Activated gamma-delta T cell (primary cell): ENCODE results near the gene ALPG.
"Not testable (repeated sequence)": the region's sequence is repeated elsewhere in the genome, so short reads cannot be mapped to it uniquely, and the experiment has no call there.

Source experiments
- DNase-seq: peaks from one replicate; lab custom pipeline; 2025; lab: John Stamatoyannopoulos, UW

Gene ALPG

DNA sequence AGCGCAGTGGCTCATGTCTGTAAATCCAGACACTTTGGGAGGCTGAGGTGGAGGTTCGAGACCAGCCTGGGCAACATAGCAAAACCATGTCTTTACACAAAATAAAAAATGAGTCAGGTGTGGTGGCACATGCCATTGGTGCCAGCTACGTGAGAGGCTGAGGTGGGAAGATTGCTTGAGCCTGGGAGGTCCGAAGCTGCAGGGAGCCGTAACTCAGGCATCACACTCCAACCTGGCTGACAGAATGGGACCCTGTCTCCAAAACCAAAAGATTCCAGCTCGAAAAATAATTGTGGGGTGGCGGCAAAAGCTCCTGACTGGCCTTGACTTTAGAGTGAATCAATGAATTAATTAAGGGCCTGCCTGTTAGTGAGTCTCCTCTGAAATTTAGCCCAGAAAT lies 29.3 kb upstream of the ALPG start:
- DNase-seq, result no peak

DNA sequence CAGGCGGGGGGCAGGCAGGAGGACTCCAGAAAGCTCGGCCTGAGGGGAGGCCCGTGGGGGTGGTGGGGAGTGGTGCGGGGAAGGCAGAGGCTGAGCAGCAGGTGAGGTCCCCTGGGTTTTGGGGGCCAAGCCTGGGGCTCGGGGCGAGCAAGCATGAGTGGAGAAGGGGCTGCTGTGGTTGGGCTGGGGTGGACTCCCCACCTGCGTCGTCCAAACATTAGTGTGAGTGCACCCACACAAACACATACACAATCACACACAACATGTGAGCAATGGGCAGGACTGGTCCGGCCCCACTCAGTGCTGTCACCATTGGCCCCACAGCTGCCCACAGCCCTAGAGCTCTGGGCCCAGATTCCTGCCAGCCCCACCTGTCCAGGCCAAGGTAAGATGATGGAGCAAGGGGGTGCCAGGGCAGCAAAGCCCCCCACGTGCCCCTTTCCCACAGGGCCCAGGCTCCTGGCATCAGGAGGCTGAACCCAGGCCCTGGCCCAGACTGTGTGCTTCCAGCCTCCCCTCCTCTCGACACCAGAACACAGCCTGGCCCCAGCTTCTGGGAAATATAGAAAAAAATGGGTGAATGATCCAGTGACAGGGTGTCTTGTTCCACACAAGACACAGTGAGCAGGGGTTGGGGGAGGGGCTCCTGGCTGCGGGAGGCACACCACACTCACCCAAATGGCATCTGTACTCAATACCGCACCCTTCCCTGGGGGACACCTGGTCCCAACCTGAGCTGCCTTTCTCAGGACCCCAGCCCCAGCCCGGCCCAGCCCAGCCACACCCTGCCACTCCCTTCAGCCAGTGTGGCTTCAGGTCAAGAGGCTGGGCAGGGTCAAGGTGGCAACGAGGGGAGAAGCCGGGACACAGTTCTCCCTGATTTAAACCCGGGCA lies 28.6 kb upstream of the ALPG start:
- DNase-seq, result no peak

DNA sequence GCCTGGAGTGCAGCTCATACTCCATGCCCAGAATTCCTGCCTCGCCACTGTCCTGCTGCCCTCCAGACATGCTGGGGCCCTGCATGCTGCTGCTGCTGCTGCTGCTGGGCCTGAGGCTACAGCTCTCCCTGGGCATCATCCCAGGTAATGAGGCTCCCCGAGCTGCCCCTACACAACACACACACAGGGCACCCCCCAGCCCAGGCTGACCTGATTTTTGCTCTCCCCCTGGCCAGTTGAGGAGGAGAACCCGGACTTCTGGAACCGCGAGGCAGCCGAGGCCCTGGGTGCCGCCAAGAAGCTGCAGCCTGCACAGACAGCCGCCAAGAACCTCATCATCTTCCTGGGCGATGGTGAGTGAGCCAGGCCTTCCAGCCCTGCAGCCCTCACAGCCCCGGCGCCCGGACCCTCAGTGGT lies 27.9 kb upstream of the ALPG start, which contains the start of gene ALPP:
ALPP (plus strand) TSS at position 17 of the 417 bp plus-strand sequence; CDS start at position 69, 52 bp downstream.
- not testable (repeated sequence) for DNase-seq

DNA sequence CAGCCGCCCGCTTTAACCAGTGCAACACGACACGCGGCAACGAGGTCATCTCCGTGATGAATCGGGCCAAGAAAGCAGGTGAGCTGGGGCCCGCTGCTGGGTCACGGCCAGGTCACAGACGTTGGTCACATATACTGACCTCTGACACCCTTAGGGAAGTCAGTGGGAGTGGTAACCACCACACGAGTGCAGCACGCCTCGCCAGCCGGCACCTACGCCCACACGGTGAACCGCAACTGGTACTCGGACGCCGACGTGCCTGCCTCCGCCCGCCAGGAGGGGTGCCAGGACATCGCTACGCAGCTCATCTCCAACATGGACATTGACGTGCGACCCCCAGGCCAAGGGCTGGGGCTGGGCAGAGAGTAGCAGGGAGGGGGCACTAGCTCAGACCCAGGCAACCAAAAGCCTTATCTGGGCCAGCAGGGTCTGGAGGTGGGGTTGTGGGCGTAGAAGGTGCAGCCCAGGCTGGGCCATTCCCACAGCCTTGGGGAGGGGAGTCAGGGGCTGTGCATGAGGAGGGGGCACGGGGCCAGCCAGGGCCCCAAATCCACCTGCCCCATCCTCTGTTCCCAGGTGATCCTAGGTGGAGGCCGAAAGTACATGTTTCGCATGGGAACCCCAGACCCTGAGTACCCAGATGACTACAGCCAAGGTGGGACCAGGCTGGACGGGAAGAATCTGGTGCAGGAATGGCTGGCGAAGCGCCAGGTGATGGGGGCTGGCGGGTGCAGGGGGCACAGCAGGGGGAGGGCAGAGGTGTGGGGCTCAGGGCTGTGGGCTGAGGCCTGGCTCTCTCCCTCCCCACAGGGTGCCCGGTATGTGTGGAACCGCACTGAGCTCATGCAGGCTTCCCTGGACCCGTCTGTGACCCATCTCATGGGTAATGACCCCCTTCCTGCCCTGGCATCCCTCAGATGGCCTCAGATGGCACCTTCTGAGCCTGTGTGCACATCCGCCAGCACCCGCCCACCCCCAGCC lies 26.7 kb upstream of the ALPG start:
- not testable (repeated sequence) for DNase-seq

DNA sequence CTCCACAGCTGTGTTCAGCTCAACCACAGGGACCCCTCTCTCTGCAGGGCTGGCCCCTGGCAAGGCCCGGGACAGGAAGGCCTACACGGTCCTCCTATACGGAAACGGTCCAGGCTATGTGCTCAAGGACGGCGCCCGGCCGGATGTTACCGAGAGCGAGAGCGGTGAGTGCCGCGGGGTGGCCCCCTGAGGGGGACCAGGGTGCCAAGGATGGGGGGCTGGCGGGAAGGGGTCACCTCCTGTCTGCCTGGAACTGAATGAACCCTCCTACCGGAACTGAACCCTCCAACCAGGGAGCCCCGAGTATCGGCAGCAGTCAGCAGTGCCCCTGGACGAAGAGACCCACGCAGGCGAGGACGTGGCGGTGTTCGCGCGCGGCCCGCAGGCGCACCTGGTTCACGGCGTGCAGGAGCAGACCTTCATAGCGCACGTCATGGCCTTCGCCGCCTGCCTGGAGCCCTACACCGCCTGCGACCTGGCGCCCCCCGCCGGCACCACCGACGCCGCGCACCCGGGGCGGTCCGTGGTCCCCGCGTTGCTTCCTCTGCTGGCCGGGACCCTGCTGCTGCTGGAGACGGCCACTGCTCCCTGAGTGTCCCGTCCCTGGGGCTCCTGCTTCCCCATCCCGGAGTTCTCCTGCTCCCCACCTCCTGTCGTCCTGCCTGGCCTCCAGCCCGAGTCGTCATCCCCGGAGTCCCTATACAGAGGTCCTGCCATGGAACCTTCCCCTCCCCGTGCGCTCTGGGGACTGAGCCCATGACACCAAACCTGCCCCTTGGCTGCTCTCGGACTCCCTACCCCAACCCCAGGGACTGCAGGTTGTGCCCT lies 25.2 kb upstream of the ALPG start:
- not testable (repeated sequence) for DNase-seq

DNA sequence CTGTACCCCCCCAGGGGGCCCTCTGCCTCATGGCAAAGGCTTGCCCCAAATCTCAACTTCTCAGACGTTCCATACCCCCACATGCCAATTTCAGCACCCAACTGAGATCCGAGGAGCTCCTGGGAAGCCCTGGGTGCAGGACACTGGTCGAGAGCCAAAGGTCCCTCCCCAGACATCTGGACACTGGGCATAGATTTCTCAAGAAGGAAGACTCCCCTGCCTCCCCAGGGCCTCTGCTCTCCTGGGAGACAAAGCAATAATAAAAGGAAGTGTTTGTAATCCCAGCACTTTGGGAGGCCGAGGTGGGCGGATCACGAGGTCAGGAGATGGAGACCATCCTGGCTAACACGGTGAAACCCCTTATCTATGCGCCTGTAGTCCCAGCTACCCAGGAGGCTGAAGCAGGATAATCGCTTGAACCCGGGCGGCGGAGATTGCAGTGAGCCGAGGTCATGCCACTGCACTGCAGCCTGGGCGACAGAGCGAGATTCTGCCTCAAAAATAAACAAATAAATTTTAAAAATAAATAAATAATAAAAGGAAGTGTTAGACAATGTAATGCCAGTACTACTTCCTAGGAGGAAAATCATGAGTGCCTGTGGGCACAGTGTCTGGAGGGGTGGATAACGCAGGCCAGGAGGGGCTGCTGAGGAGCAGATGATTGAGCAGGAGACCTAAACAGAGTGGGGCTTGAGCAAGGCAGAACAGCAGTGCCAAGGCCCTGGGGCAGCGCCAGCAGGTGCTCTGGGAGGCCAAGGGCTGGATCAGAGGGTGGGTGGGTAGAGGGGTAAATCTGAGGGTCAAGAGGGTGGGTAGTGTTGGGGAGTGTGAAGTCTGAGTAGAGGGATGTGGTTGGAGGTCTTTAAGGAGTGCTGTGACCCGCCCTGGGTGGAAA lies 24.1 kb upstream of the ALPG start:
- no peak for DNase-seq

DNA sequence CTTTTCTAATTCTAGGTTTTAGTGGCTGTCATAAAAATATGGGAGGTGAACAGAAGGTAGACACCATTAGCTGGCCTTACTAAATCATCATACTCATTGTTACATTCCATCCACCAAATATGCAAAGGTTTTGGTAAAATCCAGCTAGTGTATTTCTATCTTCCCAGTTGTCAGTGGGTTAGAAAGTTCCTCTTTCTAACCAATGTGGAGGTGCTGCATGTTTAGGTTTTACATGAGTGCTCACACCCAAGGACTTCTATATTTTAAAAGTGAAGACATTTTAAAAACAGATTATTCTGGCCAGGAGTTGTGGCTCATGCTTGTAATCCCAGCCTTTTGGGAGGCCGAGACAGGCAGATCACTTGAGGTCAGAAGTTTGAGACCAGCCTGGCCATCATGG lies 22.2 kb upstream of the ALPG start:
- no peak for DNase-seq

DNA sequence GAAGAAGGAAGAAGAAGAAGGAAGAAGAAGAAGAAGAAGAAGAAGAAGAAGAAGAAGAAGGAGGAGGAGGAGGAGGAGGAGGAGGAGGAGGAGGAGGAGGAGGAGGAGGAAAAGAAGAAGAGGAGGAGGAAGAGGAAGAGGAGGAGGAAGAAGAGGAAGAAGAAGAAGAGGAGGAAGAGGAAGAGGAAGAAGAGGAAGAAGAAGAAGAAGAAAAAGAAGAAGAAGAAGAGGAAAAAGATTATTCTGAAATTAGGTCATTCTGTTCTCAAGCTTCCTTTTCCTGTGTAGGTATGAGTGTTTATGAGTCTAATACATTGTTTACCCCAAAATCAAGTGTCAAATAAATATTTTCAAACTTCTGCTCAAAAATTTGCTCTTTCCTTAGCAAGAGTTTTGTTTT lies 21.6 kb upstream of the ALPG start:
- DNase-seq, result not testable (repeated sequence)

DNA sequence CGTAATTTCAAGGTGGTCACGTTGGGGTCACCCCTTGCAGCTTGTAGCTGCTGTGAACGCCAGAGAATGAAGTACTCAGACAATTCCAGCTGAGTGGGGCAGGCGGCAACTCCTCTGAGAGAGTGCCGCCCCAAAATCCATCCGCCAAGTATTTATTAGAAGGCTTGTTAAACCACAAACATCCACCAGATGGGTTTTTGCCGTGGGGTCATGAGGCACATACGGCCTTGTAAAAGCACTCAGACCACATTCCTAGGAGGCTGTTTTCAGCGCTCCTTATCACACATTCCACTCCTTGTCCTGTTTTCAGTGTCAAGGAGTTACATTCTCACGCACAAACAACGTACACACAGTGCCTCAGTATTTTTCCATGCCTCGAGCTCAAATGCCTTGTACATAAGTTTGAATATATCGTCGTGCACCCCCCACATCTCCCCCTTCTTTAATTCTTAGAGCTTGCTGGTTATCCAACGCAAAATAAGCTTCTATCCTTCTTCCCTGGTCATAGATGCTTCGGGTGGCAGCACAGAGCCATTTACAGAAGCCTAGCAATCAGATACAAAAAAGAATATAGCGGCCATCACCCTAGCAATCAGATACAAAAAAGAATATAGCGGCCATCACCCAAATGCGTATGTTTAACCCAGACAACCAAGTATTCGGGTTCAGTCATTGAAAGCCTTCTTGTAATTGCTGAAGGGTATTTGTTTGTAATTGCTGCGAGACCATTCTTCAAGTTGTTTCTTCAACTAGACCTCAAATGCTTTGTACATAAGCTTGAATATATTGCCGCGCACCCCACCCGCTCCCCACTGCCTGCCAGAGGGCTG lies 20.8 kb upstream of the ALPG start:
- no peak for DNase-seq

DNA sequence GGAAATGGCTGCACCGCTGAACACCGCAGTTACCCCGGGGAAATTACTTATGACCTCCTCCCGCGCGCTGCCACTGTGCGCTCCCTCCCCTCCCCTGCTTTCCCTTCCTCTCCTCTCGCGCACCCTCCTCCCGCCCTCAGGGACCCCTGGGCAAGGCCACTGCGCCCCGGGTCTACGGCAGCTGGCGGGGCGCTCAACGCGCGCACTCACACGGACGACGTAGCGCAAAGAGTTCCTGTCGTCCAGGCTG lies 20.2 kb upstream of the ALPG start:
- DNase-seq, result no peak

DNA sequence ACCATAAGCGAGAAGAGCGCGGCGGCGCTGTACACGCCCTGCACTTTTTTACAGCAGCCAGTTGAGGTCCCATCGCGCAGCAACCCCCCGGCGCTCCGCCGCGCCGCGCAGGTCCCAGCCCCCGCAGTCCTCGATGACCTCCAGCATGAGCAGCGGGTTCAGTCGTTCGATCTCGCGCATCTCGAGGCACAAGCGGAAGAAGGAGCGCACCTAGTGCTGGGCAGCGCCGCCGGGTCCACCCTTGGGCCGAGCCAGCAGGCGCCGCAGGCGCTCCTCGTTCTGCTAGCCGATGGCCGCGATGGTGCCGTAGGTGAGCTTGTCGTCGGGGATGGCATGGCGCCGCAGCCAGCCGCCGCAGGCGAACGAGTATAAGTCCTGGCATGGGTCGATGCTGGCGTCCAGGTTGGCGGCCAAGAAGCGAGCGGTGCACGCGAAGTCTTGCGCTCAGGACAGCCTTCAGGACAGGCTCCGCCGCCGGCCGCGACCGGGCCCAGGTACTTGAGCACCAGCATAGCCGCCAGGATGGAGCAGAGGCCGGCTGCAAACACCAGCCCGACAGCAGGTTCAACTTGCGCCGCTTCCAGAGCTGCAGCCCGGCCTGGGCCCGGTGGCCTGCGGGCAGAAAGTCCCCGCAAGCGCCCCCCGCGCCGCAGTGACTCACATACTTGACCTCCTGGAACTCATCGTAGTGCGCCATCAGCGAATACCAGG lies 19.7 kb upstream of the ALPG start:
- no peak for DNase-seq

DNA sequence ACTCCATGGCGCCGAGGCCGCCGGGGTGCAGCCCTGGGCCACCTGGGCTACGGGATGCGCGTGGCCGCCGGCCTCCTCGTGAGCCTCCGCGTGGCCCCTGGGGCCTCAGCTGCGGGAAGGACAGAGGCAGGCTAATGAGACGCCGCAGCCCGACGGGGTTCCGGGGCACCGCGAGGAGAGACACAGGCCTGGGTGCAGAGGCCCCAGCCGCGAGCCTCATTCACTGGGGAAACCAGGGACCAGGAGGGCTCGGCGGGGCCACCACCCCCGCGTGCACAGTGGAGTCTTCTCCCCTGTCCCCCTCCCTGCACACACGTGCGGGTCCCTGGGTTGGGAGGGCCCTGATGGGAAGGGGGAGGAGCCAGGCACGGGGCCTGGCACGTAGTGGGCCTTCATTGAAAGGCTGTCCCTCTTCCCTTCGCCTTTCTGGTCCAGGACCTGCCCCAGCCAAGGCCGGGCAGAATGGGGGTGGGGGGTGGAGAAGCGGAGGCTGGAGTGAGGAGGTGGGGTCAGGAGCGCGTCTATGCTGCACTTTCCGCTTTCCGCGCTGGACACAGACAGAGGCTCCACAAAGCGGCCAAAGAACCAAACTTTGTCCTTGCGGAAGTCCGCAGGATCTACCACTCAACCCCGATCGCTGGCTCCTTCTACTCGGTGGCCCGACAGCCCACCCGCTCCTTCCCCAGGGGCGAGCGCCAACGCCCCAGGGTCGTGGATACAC lies 19.0 kb upstream of the ALPG start:
- DNase-seq, result no peak

DNA sequence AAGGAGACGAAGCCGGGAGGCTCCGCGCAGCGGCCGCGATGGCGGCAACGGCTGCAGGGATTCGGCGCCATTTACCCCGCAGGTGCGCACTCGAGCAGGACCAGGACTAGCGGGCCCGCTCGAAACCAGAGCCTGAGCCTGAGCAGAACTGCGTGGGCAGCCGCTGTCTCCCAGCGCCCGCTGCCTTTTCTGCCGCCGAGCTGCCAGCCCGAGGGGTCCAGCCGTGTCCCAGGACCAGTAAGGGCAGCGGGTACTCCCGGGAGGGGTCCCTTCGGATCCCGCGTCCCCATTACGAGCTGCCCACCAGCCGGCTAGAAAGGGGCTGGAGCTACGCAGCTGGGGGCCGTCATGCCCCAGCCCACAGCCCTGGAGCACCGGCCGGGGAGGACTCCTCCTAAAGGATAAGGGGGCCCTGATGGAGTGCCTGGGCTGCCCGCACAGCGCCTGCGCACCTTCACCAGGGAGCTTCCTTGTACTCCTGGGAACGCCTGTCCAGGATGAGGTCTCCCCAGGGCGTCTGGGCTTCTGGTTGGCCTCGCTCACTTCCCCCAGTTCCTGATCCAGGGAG lies 18.2 kb upstream of the ALPG start:
- no peak for DNase-seq

DNA sequence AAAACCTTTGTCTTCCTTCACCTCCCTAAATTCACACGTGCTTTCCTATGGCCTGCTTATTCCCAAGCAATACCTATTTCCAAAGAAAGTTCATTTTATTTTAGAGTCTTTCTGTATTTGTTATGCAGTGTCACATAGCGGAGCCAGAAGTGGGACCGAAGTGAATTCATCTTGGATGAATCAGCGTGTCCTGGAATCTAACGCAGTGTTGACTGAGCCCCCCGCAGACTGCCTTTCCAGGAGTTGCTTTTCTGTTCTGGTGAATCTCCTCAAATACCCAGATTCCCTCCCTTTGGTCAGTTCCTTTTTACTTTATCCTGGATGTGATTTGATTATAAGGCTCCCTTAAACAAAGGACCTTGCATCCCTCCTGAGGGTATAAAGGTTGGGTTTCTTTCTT lies 17.3 kb upstream of the ALPG start:
- DNase-seq, result no peak

DNA sequence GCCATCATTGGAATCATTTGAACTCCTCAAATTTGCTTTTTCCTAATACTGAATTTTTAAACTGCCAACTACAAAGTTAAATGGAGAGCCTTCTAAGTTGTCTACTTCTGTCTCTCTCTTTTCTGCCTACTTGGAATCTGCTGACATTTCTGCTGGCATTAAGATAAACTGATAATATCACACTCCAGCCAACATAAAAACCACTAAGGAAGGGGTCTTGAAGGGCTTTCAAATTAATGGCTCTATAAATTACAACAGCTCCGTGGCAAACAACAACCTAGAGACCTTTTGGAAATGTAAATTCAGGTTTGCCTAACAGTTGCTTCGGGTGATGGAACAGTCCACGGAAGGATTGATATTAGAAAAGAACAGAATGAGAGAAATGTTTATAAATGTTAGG lies 16.0 kb upstream of the ALPG start:
- DNase-seq, result no peak

DNA sequence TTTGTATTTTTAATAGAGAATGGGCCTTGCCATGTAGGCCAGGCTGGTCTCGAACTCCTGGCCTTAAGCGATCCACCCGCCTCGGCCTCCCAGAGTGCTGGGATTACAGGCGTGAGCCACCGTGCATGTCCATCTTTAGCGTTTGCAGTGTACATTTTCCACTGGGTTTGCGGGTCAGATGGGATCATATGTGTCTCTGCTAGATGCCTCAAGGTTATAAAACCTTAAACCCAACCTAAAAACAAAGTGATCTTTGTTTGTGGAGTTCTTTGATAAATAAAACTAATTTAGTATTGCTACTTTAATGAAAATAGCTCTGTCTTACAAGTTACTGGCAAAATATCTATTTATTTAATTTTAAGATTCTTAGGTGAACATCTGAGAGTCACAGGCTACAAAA lies 13.1 kb upstream of the ALPG start:
- no peak for DNase-seq

DNA sequence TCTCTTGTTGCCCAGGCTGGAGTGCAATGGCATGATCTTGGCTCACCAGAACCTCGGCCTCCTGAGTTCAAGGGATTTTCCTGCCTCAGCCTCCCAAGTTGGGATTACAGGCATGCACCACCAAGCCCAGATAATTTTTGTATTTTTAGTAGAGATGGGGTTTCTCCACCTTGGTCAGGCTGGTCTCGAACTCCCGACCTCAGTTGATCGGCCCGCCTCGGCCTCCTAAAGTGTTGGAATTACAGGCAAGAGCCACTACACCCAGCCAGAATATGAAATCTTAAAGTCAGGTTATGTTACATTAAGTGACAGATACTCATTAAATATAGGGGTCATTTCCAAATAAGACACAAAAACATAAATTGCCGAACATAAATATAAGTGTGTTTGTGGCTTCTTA lies 12.2 kb upstream of the ALPG start:
- DNase-seq, result not testable (repeated sequence)

DNA sequence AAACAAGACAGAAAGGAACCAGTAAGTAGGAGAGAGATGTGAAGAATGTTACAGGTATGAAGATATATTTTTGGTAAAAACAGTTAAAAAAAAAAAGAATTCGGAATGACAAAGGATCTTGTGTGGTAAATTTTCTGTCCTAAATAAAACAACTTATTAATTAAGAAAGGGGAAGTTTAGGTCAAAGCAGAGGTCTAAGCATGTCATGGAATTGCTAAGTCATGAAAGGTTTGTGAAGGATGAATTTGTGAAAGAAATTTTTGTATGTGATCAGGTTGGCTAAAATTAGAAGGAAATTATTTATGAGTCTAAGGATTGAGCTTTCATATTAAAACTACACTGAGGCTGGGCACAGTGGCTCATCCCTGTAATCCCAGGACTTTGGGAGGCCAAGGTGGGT lies 11.1 kb upstream of the ALPG start:
- DNase-seq, result no peak
